Trophoblast cell (in vitro differentiated cells and primary cell): ENCODE results near the gene TRNT1.

Experiments used
- DNase-seq, 2 donors: peaks; one replicate each; pipeline ENCODE4 v3.0.0-alpha.2; 2016
- H2AFZ ChIP-seq: 2 replicates; pipeline ENCODE4 v1.6.1; 2013; ENCODE audit warnings: low read length, moderate library complexity, mild to moderate bottlenecking; ENCODE audit not compliant: insufficient read depth, poor library complexity
- H2AK5ac ChIP-seq: 2 replicates; pipeline ENCODE4 v1.6.1; 2013; ENCODE audit warnings: mild to moderate bottlenecking, low read length
- H2BK120ac ChIP-seq: 2 replicates; pipeline ENCODE4 v1.6.1; 2013; ENCODE audit warnings: low read length, mild to moderate bottlenecking, moderate library complexity; ENCODE audit not compliant: insufficient read depth, poor library complexity
- H2BK12ac ChIP-seq: 2 replicates; pipeline ENCODE4 v1.6.1; 2013; ENCODE audit warnings: mild to moderate bottlenecking, low read length, moderate library complexity
- H2BK5ac ChIP-seq: 2 replicates; pipeline ENCODE4 v1.6.1; 2013; ENCODE audit warnings: low read length, low read depth, moderate library complexity, mild to moderate bottlenecking; ENCODE audit not compliant: poor library complexity
- H3K14ac ChIP-seq: 2 replicates; pipeline ENCODE4 v1.6.1; 2013; ENCODE audit warnings: mild to moderate bottlenecking, low read length
- H3K18ac ChIP-seq: 2 replicates; pipeline ENCODE4 v1.6.1; 2013; ENCODE audit warnings: mild to moderate bottlenecking, low read length
- H3K23ac ChIP-seq: 2 replicates; pipeline ENCODE4 v1.6.1; 2013; ENCODE audit warnings: low read length
- H3K27ac ChIP-seq: 2 replicates; pipeline ENCODE4 v1.5.1; 2013; ENCODE audit warnings: low read depth, mild to moderate bottlenecking, inconsistent platforms, low read length, moderate library complexity
- H3K27me3 ChIP-seq: 2 replicates; pipeline ENCODE4 v1.6.1; 2013; ENCODE audit warnings: inconsistent platforms, mild to moderate bottlenecking, low read length, moderate library complexity; ENCODE audit not compliant: insufficient read depth
- H3K36me3 ChIP-seq, 2 experiments: 1 replicate in 1 of 2; 2 replicates in 1 of 2; pipeline ENCODE4 v1.6.1; 2013; ENCODE audit warnings: low read length in 2 of 2, mild to moderate bottlenecking in 2 of 2, moderate library complexity in 1 of 2; ENCODE audit not compliant: insufficient read depth in 2 of 2, control insufficient read depth in 1 of 2
- H3K4ac ChIP-seq: 2 replicates; pipeline ENCODE4 v1.6.1; 2013; ENCODE audit warnings: low read depth, mild to moderate bottlenecking, low read length, moderate library complexity
- H3K4me1 ChIP-seq, 2 experiments: 1 replicate in 1 of 2; 2 replicates in 1 of 2; pipeline ENCODE4 v1.6.1; 2013; ENCODE audit warnings: low read length in 2 of 2, mild to moderate bottlenecking in 2 of 2, moderate library complexity in 1 of 2; ENCODE audit not compliant: insufficient read depth in 2 of 2, control insufficient read depth in 1 of 2
- H3K4me2 ChIP-seq: 2 replicates; pipeline ENCODE4 v1.6.1; 2013; ENCODE audit warnings: inconsistent platforms, mild to moderate bottlenecking, low read length, moderate library complexity
- H3K4me3 ChIP-seq: 2 replicates; pipeline ENCODE4 v1.5.1; 2013; ENCODE audit warnings: mild to moderate bottlenecking, low read depth, low read length, inconsistent platforms
- H3K79me1 ChIP-seq: one replicate; pipeline ENCODE4 v1.6.1; 2013; ENCODE audit warnings: low read length
- H3K79me2 ChIP-seq: 2 replicates; pipeline ENCODE4 v1.6.1; 2013; ENCODE audit warnings: low read length, mild to moderate bottlenecking; ENCODE audit not compliant: control insufficient read depth, insufficient read depth, poor library complexity
- H3K9ac ChIP-seq: 2 replicates; pipeline ENCODE4 v1.6.1; 2013; ENCODE audit warnings: mild to moderate bottlenecking, low read length
- H3K9me3 ChIP-seq: 2 replicates; pipeline ENCODE4 v1.6.1; 2013; ENCODE audit warnings: low read depth, mild to moderate bottlenecking, control low read depth, inconsistent platforms, low read length; ENCODE audit not compliant: insufficient read depth
- H4K12ac ChIP-seq: 2 replicates; pipeline ENCODE4 v1.6.1; 2013; ENCODE audit warnings: low read depth, mild to moderate bottlenecking, low read length, moderate library complexity
- H4K8ac ChIP-seq: 2 replicates; pipeline ENCODE4 v1.6.1; 2013; ENCODE audit warnings: low read depth, mild to moderate bottlenecking, low read length, moderate library complexity
- H4K91ac ChIP-seq: one replicate; pipeline ENCODE4 v1.6.1; 2013; ENCODE audit warnings: low read depth, mild to moderate bottlenecking, low read length, moderate library complexity
- WGBS: extraction: QIAGEN DNeasy Blood & Tissue Kit; methylation state at CpG from one replicate; pipeline ENCODE4 v1.1.7; 2013; ENCODE audit warnings: missing lambda C conversion rate; ENCODE audit not compliant: insufficient read length, insufficient coverage; ENCODE audit errors: extremely low coverage; 5-methylcytosine and 5-hydroxymethylcytosine counted together

Gene TRNT1

GRCh38 chr3:3165241-3165640, 38.5 kb downstream of the TRNT1 start:
- Histone ChIP-seq H3K18ac (no peak overlapping the region), H2BK5ac (no peak overlapping the region), H4K12ac (no peak overlapping the region), H3K27ac (no peak overlapping the region), H4K91ac (no peak overlapping the region), H4K8ac (no peak overlapping the region), H3K79me1 (no peaks in the 10 kb centered on the region), H2BK120ac (no peak overlapping the region), H3K4me2 (no peak overlapping the region), H3K14ac (no peak overlapping the region), H3K36me3 (peaks cover 3 to 7% of the 10 kb centered on the region in 2 experiments), H3K79me2 (no peaks in the 10 kb centered on the region), H3K4ac (no peak overlapping the region), H2BK12ac (no peak overlapping the region), H3K27me3 (no peaks in the 10 kb centered on the region), H2AK5ac (no peak overlapping the region), H3K9ac (no peak overlapping the region), H3K4me1 (no peaks in the 10 kb centered on the region), H3K9me3 (no peaks in the 10 kb centered on the region), H3K4me3 (no peak overlapping the region), H2AFZ (no peak overlapping the region), H3K23ac (no peak overlapping the region)
- no peak for DNase-seq
- WGBS: no CpG with 5 or more reads among the region's 3 CpGs

- H3K9me3 ChIP-seq: no peaks in the 10 kb centered on the region
- no peak overlapping the region for H2AK5ac ChIP-seq
- no peak overlapping the region for H2BK5ac ChIP-seq
- no peak overlapping the region for H2BK120ac ChIP-seq
- WGBS: no CpG with 5 or more reads among the region's 3 CpGs
- H4K8ac ChIP-seq: no peak overlapping the region
- H3K4me3 ChIP-seq: no peak overlapping the region
- no peak overlapping the region for H3K27ac ChIP-seq
- no peak overlapping the region for H2BK12ac ChIP-seq
- no peak overlapping the region for H2AFZ ChIP-seq
- H3K9ac ChIP-seq: no peak overlapping the region
- no peak overlapping the region for H3K4me2 ChIP-seq
- H3K4me1 ChIP-seq: no peaks in the 10 kb centered on the region
- DNase-seq: no peak
- no peak overlapping the region for H3K18ac ChIP-seq
- H3K36me3 ChIP-seq: peaks cover 3 to 7% of the 10 kb centered on the region in 2 experiments
- no peaks in the 10 kb centered on the region for H3K79me2 ChIP-seq
- H4K91ac ChIP-seq: no peak overlapping the region
- H3K14ac ChIP-seq: no peak overlapping the region
- H3K79me1 ChIP-seq: no peaks in the 10 kb centered on the region
- no peak overlapping the region for H4K12ac ChIP-seq
- no peak overlapping the region for H3K23ac ChIP-seq
- H3K27me3 ChIP-seq: no peaks in the 10 kb centered on the region
- no peak overlapping the region for H3K4ac ChIP-seq
These were observed 38.9 kb downstream of the TRNT1 start for GRCh38 chr3:3165650-3166049.

- WGBS: no CpG with 5 or more reads among the region's 5 CpGs
- Histone ChIP-seq H3K18ac (no peak overlapping the region), H3K4me3 (no peak overlapping the region), H3K4me1 (no peaks in the 10 kb centered on the region), H3K23ac (no peak overlapping the region), H2BK12ac (no peak overlapping the region), H3K79me1 (no peaks in the 10 kb centered on the region), H3K4me2 (no peak overlapping the region), H3K36me3 (peaks cover 14 to 16% of the 10 kb centered on the region in 2 experiments), H3K4ac (no peak overlapping the region), H4K91ac (no peak overlapping the region), H3K27ac (no peak overlapping the region), H3K9me3 (no peaks in the 10 kb centered on the region), H4K12ac (no peak overlapping the region), H4K8ac (no peak overlapping the region), H2BK5ac (no peak overlapping the region), H3K27me3 (no peaks in the 10 kb centered on the region), H2AK5ac (no peak overlapping the region), H3K79me2 (no peaks in the 10 kb centered on the region), H3K14ac (no peak overlapping the region), H2BK120ac (no peak overlapping the region), H2AFZ (no peak overlapping the region), H3K9ac (no peak overlapping the region)
- DNase-seq: peak in 1 of 2 donors; percentile 67
These were observed 44.3 kb downstream of the TRNT1 start for GRCh38 chr3:3170998-3171397.

GRCh38 chr3:3172627-3173026, 45.9 kb downstream of the TRNT1 start:
- Histone ChIP-seq H2BK5ac (no peak overlapping the region), H4K12ac (no peak overlapping the region), H2BK12ac (no peak overlapping the region), H2AK5ac (no peak overlapping the region), H2BK120ac (no peak overlapping the region), H3K27ac (no peak overlapping the region), H2AFZ (no peak overlapping the region), H3K14ac (no peak overlapping the region), H3K4me3 (no peak overlapping the region), H3K79me1 (no peaks in the 10 kb centered on the region), H3K18ac (no peak overlapping the region), H3K27me3 (no peaks in the 10 kb centered on the region), H3K4me2 (no peak overlapping the region), H3K9ac (no peak overlapping the region), H3K4ac (no peak overlapping the region), H4K91ac (no peak overlapping the region), H3K9me3 (no peaks in the 10 kb centered on the region), H3K23ac (no peak overlapping the region), H4K8ac (no peak overlapping the region), H3K4me1 (no peaks in the 10 kb centered on the region), H3K36me3 (peaks cover 14 to 16% of the 10 kb centered on the region in 2 experiments), H3K79me2 (no peaks in the 10 kb centered on the region)
- no peak for DNase-seq
- no CpG with 5 or more reads among the region's 1 CpG for WGBS
